SU-DHL-6 (cell line): ENCODE data around the gene PC.

Experiments
- EZH2phosphoT487 ChIP-seq: fragments of 200-600 bp; sonication (generic), shearing (Covaris generic); conservative IDR thresholded peaks from 2 replicates; pipeline ENCODE4 v1.6.1; 2018; ENCODE audit warnings: mild to moderate bottlenecking, antibody characterized with exemption, low read length, moderate library complexity, mixed read lengths
- TF ChIP-seq, protein P1 (sequence below): fragments of 200-600 bp; sonication (generic); IDR thresholded peaks from one replicate; pipeline ENCODE4 v1.5.1; 2017; ENCODE audit warnings: antibody characterized with exemption, mild to moderate bottlenecking, low read length, moderate library complexity; ENCODE audit not compliant: insufficient read depth, poor library complexity, severe bottlenecking

DNA sequence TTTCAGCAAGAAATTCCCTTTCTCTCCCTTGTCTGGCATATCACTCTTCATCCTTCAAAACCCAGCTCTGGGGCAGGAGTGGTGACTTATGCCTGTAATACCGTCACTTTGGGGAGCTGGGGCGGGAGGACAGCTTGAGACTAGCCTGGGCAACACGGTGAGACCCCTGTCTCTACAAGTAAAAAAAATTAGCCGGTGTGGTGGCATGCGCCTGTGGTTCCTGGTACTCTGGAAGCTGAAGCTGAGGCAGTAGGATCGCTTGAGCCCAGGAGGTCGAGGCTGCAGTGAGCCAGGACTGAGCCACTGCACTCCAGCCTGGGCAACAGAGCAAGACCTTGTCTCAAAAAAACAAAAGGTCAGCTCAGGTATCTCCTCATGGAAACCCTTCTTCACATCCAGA lies 116.3 kb downstream of the PC start:
- TF ChIP-seq, protein P1, sequence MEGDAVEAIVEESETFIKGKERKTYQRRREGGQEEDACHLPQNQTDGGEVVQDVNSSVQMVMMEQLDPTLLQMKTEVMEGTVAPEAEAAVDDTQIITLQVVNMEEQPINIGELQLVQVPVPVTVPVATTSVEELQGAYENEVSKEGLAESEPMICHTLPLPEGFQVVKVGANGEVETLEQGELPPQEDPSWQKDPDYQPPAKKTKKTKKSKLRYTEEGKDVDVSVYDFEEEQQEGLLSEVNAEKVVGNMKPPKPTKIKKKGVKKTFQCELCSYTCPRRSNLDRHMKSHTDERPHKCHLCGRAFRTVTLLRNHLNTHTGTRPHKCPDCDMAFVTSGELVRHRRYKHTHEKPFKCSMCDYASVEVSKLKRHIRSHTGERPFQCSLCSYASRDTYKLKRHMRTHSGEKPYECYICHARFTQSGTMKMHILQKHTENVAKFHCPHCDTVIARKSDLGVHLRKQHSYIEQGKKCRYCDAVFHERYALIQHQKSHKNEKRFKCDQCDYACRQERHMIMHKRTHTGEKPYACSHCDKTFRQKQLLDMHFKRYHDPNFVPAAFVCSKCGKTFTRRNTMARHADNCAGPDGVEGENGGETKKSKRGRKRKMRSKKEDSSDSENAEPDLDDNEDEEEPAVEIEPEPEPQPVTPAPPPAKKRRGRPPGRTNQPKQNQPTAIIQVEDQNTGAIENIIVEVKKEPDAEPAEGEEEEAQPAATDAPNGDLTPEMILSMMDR, result no peak
- TF ChIP-seq EZH2phosphoT487, result no peak
